ENCODE results near the gene USP5. TPM values are rescaled to one million over a fixed set of nuclear protein-coding genes. Genes with fewer than 3 reads are reported as not detected.
"Not testable (repeated sequence)": the region's sequence is repeated elsewhere in the genome, so short reads cannot be mapped to it uniquely, and the experiment has no call there.

The USP5 gene
- total and polyA plus RNA-seq, 7 donors: 25.4 to 51.5 (median 41.1) TPM

- no peak for DNase-seq
- Histone ChIP-seq H3K9me3 (no peaks in the 10 kb centered on the region), H3K27me3 (no peaks in the 10 kb centered on the region), H3K27ac (no peak overlapping the region), H3K4me1 (no peaks in the 10 kb centered on the region), H3K36me3 (peaks cover 0 to 16% (median 2%) of the 10 kb centered on the region in 4 donors), H3K4me3 (no peak overlapping the region)
- TF ChIP-seq, protein P1, sequence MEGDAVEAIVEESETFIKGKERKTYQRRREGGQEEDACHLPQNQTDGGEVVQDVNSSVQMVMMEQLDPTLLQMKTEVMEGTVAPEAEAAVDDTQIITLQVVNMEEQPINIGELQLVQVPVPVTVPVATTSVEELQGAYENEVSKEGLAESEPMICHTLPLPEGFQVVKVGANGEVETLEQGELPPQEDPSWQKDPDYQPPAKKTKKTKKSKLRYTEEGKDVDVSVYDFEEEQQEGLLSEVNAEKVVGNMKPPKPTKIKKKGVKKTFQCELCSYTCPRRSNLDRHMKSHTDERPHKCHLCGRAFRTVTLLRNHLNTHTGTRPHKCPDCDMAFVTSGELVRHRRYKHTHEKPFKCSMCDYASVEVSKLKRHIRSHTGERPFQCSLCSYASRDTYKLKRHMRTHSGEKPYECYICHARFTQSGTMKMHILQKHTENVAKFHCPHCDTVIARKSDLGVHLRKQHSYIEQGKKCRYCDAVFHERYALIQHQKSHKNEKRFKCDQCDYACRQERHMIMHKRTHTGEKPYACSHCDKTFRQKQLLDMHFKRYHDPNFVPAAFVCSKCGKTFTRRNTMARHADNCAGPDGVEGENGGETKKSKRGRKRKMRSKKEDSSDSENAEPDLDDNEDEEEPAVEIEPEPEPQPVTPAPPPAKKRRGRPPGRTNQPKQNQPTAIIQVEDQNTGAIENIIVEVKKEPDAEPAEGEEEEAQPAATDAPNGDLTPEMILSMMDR (IDR thresholded peaks at IDR 0.05): no peak
- TF ChIP-seq EP300 (IDR thresholded peaks at IDR 0.05): no peak
- no peak for TF ChIP-seq POLR2A (IDR thresholded peaks at IDR 0.05)
- TF ChIP-seq POLR2AphosphoS5 (IDR thresholded peaks at IDR 0.05): no peak
- intact Hi-C loops (cut with DNase I): no loop called here
- WGBS, 2 donors: 94 to 96% methylated on average over 5 of the region's 5 CpGs
Measured at GRCh38 chr12:6883252-6883651, 31.3 kb downstream of the USP5 start.

- H3K27me3 ChIP-seq: no peaks in the 10 kb centered on the region
- no peak overlapping the region for H3K27ac ChIP-seq
- DNase-seq: no peak
- H3K4me3 ChIP-seq: no peak overlapping the region
- TF ChIP-seq, protein P1 (IDR thresholded peaks at IDR 0.05): no peak
- no peak for TF ChIP-seq POLR2A (IDR thresholded peaks at IDR 0.05)
- no peak for TF ChIP-seq EP300 (IDR thresholded peaks at IDR 0.05)
- TF ChIP-seq POLR2AphosphoS5 (IDR thresholded peaks at IDR 0.05): no peak
- no peaks in the 10 kb centered on the region for H3K9me3 ChIP-seq
- peaks cover 0 to 16% (median 2%) of the 10 kb centered on the region in 4 donors for H3K36me3 ChIP-seq
- no peaks in the 10 kb centered on the region for H3K4me1 ChIP-seq
- 89 to 95% methylated on average over 11 of the region's 11 CpGs for WGBS, 2 donors
- intact Hi-C loops (cut with DNase I): no loop called here
Measured at GRCh38 chr12:6883683-6884082, 31.7 kb downstream of the USP5 start.

GRCh38 chr12:6884539-6884938 is 32.6 kb downstream of the USP5 start:
- Histone ChIP-seq H3K4me3 (no peak overlapping the region), H3K27ac (no peak overlapping the region), H3K27me3 (no peaks in the 10 kb centered on the region), H3K4me1 (no peaks in the 10 kb centered on the region), H3K36me3 (peaks cover 0 to 16% (median 2%) of the 10 kb centered on the region in 4 donors), H3K9me3 (no peaks in the 10 kb centered on the region)
- TF ChIP-seq POLR2AphosphoS5 (IDR thresholded peaks at IDR 0.05) (no peak), POLR2A (IDR thresholded peaks at IDR 0.05) (no peak), EP300 (IDR thresholded peaks at IDR 0.05) (no peak)
- TF ChIP-seq, protein P1 (IDR thresholded peaks at IDR 0.05): no peak
- 86 to 88% methylated on average over 22 of the region's 22 CpGs for WGBS, 2 donors
- no peak for DNase-seq
- intact Hi-C loops (cut with DNase I): no loop called here

GRCh38 chr12:6886206-6886999 is 34.5 kb downstream of the USP5 start:
- H3K4me3 ChIP-seq; intact Hi-C loops (cut with DNase I); DNase-seq; H3K9me3 ChIP-seq; H3K4me1 ChIP-seq; H3K27ac ChIP-seq; H3K27me3 ChIP-seq: not testable (repeated sequence)
- H3K36me3 ChIP-seq: peaks cover 0 to 16% (median 2%) of the 10 kb centered on the region in 4 donors
- 42 to 71% methylated on average over 12 of the region's 15 CpGs for WGBS, 2 donors

DNA sequence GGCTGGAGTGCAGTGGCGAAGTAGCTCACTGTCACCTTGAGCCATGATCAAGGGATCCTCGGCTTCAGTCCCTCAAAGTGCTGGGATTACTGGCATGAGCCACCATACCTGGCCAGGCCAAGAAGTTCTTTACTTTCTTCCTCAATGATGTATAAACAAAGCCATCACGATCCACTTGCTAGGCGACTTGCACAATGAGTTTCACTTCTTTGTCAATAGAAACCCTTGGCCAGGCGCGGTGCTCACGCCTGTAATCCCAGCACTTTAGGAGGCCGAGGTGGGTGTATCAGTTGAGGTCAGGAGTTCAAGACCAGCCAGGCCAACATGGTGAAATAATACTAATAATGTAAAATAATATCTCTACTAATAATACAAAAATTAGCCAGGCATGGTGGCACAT is 35.5 kb downstream of the USP5 start:
- intact Hi-C loops (cut with DNase I): no loop called here
- peak; percentile 38 for DNase-seq
- no peak for TF ChIP-seq EP300 (IDR thresholded peaks at IDR 0.05)
- TF ChIP-seq, protein P1 (IDR thresholded peaks at IDR 0.05): no peak
- no peak for TF ChIP-seq POLR2A (IDR thresholded peaks at IDR 0.05)
- TF ChIP-seq POLR2AphosphoS5 (IDR thresholded peaks at IDR 0.05): no peak
- H3K9me3 ChIP-seq: no peaks in the 10 kb centered on the region
- 37 to 70% methylated on average over 8 of the region's 8 CpGs for WGBS, 2 donors
- H3K4me1 ChIP-seq: peaks cover 0 to 13% (median 6%) of the 10 kb centered on the region in 4 donors
- no peak overlapping the region for H3K27ac ChIP-seq
- H3K36me3 ChIP-seq: peaks cover 0 to 16% (median 2%) of the 10 kb centered on the region in 4 donors
- H3K27me3 ChIP-seq: no peaks in the 10 kb centered on the region
- no peak overlapping the region for H3K4me3 ChIP-seq
